Neural progenitor cell (in vitro differentiated cells): ENCODE data around the gene FBXO40.
"Not testable (repeated sequence)": the region's sequence is repeated elsewhere in the genome, so short reads cannot be mapped to it uniquely, and the experiment has no call there.

Source experiments
- CTCF ChIP-seq: fragments of 200-600 bp; sonication (generic); IDR thresholded peaks from 2 replicates; pipeline ENCODE4 v1.5.1; 2017; ENCODE audit warnings: antibody characterized with exemption, mild to moderate bottlenecking
- EZH2 ChIP-seq: fragments of 200-600 bp; sonication (generic); IDR thresholded peaks from 2 replicates; pipeline ENCODE4 v1.6.1; 2017; ENCODE audit warnings: antibody characterized with exemption, mild to moderate bottlenecking, moderate library complexity
- EZH2phosphoT487 ChIP-seq: fragments of 200-600 bp; sonication (generic); IDR thresholded peaks from 2 replicates; pipeline ENCODE4 v1.6.1; 2017; ENCODE audit warnings: antibody characterized with exemption

DNA sequence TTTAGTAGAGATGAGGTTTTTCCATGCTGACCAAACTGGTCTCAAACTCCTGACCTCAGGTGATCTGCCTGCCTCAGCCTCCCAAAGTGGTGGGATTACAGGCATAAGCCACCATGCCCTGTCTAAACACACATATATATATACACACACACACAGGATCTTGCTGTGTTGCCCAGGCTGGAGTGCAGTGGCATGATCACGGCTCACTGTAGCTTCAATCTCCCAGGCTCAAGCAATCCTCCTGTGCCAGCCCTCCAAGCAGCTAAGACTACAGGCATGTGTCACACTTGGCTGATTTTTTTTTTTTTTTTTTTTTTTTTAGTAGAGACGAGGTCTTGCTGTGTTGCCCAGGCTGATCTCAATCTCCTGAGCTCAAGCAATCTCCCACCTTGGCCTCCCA lies 6.7 kb downstream of the FBXO40 start:
- not testable (repeated sequence) for TF ChIP-seq EZH2phosphoT487, CTCF, EZH2
